Measurements from ENCODE around the gene LIG1. TPM values are rescaled to one million over a fixed set of nuclear protein-coding genes. Genes with fewer than 3 reads are reported as not detected.

The LIG1 gene
- total and polyA plus RNA-seq, 9 of the 15 experiments (the other 6 are each of a cell fraction or from before 2014, with no cell fraction given), result 9.6 to 114 (median 71.1) TPM

DNA sequence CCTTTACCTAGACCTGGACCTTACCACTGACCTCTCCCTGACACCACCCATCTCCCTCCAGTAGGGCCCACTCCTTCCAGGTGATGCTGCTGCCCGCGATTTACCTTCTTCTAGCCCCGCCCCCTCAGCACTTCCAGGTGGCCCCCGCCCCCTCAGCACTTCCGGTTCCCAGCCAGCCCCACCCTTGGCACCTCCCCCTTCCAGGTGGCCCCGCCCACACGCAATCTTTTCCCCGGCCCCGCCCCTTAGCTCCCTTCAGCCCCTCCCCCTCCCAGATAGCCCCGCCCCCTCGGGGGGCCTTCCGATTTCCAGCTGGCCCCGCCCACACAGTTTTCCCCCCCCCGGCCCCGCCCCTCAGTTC is 586 bp downstream of the LIG1 start:
- intact Hi-C loops (cut with micrococcal nuclease) (no loop called here), in situ Hi-C loops (cut with MboI) (no loop called here)
- BruUV-seq (replicated peaks), result no TSS peak
- WGBS (ENCODE audit: insufficient coverage, low coverage, missing lambda C conversion rate), result 0% methylated on average over 1 of the region's 15 CpGs
- H3K36me3 ChIP-seq (ENCODE audit: control insufficient read depth, insufficient read depth, low read length), result peaks cover 27% of the 10 kb centered on the region
- H3K27ac ChIP-seq (ENCODE audit: extremely low read depth, low read depth, low read length), result peak overlapping the region; percentile 99
- peak overlapping the region; percentile 96 for H3K4me2 ChIP-seq (ENCODE audit: insufficient read depth, low read length)
- peak overlapping the region; percentile 98 to 100; a peak in 3 of 4 replicates for H3K9ac ChIP-seq (ENCODE audit: insufficient read depth in 1 of 2, low read depth in 2 of 2, low read length in 2 of 2)
- TF ChIP-seq KDM4B (IDR thresholded peaks at IDR 0.05; ENCODE audit: borderline replicate concordance in 2 of 2, low read depth in 1 of 2) (no peak), ZNF354B (CRISPR knock-in tag; IDR thresholded peaks at IDR 0.05) (no peak), GABPB1 (CRISPR knock-in tag; IDR thresholded peaks at IDR 0.05) (peak; percentile 62; the same call in 1 of the 2 replicates), ELF1 (tag; IDR thresholded peaks at IDR 0.05) (peak; percentile 93), VEZF1 (CRISPR knock-in tag; IDR thresholded peaks at IDR 0.05) (peak; percentile 93), RFX5 (IDR thresholded peaks at IDR 0.05; ENCODE audit: low read depth, low read length) (no peak), ZNF764 (CRISPR knock-in tag; IDR thresholded peaks at IDR 0.05; ENCODE audit: low read depth) (no peak), ELF4 (CRISPR knock-in tag; IDR thresholded peaks at IDR 0.05) (peak; percentile 22; the same call in 1 of the 2 replicates), EGR1 (conservative IDR thresholded peaks at IDR 0.05) (peak; percentile 58), GABPA (tag; conservative IDR thresholded peaks at IDR 0.05; ENCODE audit: low read depth) (peak; percentile 85), ZNF589 (CRISPR knock-in tag; IDR thresholded peaks at IDR 0.05; ENCODE audit: low read depth) (0 out of 2 replicates have a peak, but pooled peaks have one; percentile 1)
- TF ChIP-seq, protein P1, sequence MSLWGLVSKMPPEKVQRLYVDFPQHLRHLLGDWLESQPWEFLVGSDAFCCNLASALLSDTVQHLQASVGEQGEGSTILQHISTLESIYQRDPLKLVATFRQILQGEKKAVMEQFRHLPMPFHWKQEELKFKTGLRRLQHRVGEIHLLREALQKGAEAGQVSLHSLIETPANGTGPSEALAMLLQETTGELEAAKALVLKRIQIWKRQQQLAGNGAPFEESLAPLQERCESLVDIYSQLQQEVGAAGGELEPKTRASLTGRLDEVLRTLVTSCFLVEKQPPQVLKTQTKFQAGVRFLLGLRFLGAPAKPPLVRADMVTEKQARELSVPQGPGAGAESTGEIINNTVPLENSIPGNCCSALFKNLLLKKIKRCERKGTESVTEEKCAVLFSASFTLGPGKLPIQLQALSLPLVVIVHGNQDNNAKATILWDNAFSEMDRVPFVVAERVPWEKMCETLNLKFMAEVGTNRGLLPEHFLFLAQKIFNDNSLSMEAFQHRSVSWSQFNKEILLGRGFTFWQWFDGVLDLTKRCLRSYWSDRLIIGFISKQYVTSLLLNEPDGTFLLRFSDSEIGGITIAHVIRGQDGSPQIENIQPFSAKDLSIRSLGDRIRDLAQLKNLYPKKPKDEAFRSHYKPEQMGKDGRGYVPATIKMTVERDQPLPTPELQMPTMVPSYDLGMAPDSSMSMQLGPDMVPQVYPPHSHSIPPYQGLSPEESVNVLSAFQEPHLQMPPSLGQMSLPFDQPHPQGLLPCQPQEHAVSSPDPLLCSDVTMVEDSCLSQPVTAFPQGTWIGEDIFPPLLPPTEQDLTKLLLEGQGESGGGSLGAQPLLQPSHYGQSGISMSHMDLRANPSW (CRISPR knock-in tag; IDR thresholded peaks at IDR 0.05), result no peak
- CTCF ChIA-PET (ENCODE audit: low intra/inter-chr PET ratio), result no interaction called here
- FAIRE-seq (peak; percentile 71), DNase-seq (ENCODE audit: extremely low read depth in 1 of 4, low spot score in 3 of 4) (peak; percentile 82 to 98 (median 97)), ATAC-seq (peak; percentile 55)
- no peaks in the 10 kb centered on the region for H3K9me1 ChIP-seq (ENCODE audit: control insufficient read depth, insufficient read depth, low read length)
- H4K20me1 ChIP-seq (replicated peaks; ENCODE audit: control insufficient read depth, insufficient read depth, low read length), result peaks cover 8% of the 10 kb centered on the region; the same call in 1 of the 2 replicates
- POLR2A ChIA-PET, result no interaction called here
- peak overlapping the region; percentile 99 for H3K4me3 ChIP-seq
- H3K4me1 ChIP-seq (replicated peaks in 1 of 2; ENCODE audit: control insufficient read depth in 2 of 2, insufficient read depth in 2 of 2, low read length in 2 of 2), result peaks cover 7 to 17% of the 10 kb centered on the region in 2 experiments; a peak in 3 of 5 replicates
- H3K27me3 ChIP-seq (ENCODE audit: control insufficient read depth in 2 of 2, insufficient read depth in 2 of 2, low read length in 2 of 2), result no peaks in the 10 kb centered on the region
- peaks cover 42% of the 10 kb centered on the region for H3K79me2 ChIP-seq (ENCODE audit: control insufficient read depth, insufficient read depth, low read length)
- no peaks in the 10 kb centered on the region for H3K9me3 ChIP-seq (replicated peaks; ENCODE audit: control insufficient read depth, insufficient read depth, low read depth, low read length)
- H2AFZ ChIP-seq (ENCODE audit: low read depth, low read length), result peak overlapping the region; percentile 100

Data from K562 (cell line).